Muscle of leg (tissue), 11 donors: ENCODE measurements around the gene LARP1. TPM values are rescaled to one million over a fixed set of nuclear protein-coding genes. Genes with fewer than 3 reads are reported as not detected.
A peak's percentile ranks its signal among the peaks of the same experiment; 100 is the strongest.

ENCODE experiments used
- DNase-seq: peaks from one replicate; pipeline ENCODE4 v3.0.0; 2013
- H3K27ac ChIP-seq: one replicate; pipeline ENCODE4 v1.5.1; 2013; ENCODE audit warnings: mild to moderate bottlenecking, low read length, control low read depth
- H3K27me3 ChIP-seq: one replicate; pipeline ENCODE4 v1.6.1; 2013; ENCODE audit warnings: low read length; ENCODE audit not compliant: control insufficient read depth, insufficient read depth
- H3K36me3 ChIP-seq: one replicate; pipeline ENCODE4 v1.6.1; 2013; ENCODE audit warnings: low read length; ENCODE audit not compliant: control insufficient read depth, insufficient read depth
- H3K4me1 ChIP-seq: one replicate; pipeline ENCODE4 v1.6.1; 2013; ENCODE audit warnings: low read length; ENCODE audit not compliant: control insufficient read depth, insufficient read depth
- H3K4me3 ChIP-seq: one replicate; pipeline ENCODE4 v1.5.1; 2013; ENCODE audit warnings: low read length, control low read depth
- H3K9me3 ChIP-seq: replicated peaks from 2 replicates; pipeline ENCODE4 v1.6.1; 2013; ENCODE audit warnings: low read depth, low read length; ENCODE audit not compliant: control insufficient read depth
- WGBS: methylation state at CpG from one replicate; pipeline ENCODE4 v1.1.5; 2013; ENCODE audit warnings: missing lambda C conversion rate; ENCODE audit not compliant: insufficient coverage; 5-methylcytosine and 5-hydroxymethylcytosine counted together
- polyA plus RNA-seq, 8 donors: library from polyadenylated mRNA; unstranded; fragments of 120-200 nt; gene quantifications; one replicate each; pipeline versions ENCODE4 v1.2.1 to v1.2.3, GENCODE V29; 2013; ENCODE audit warnings: inconsistent platforms in 1 of 8, low replicate concordance in 1 of 8; ENCODE audit not compliant: insufficient read length in 8 of 8, insufficient read depth in 1 of 8
- total RNA-seq: library from RNA; stranded (reverse); fragments of 120-200 nt; gene quantifications from one replicate; pipeline ENCODE4 v1.2.4, GENCODE V29; 2013

The LARP1 gene
- total and polyA plus RNA-seq, 9 donors, result 35.6 to 114 (median 85.0) TPM

DNA sequence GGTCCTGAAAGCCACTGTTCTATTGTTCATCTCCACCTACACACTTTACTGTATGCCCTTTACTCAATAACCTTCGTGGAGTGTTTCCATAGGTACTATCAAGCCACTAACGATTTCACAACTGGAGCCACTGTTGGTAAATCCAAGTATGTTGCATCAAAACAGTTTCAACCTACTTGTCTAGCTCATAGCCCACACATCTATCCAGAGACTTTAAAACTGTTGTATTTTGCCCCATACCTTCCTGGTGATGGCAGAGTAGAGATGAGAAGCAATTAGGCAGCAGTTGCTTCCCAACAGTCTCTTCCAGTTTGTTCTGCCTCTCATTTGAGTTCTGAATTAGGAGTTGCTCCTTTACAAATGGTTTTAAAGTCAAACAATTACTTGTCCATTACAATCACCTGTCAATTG is 94.6 kb downstream of the LARP1 start:
- peak overlapping the region; percentile 58 for H3K4me3 ChIP-seq
- H3K27ac ChIP-seq, result peak overlapping the region; percentile 87
- peaks cover 2% of the 10 kb centered on the region for H3K36me3 ChIP-seq
- peaks cover 10% of the 10 kb centered on the region for H3K4me1 ChIP-seq
- 46% methylated on average over 2 of the region's 2 CpGs for WGBS
- H3K9me3 ChIP-seq, result no peaks in the 10 kb centered on the region
- no peaks in the 10 kb centered on the region for H3K27me3 ChIP-seq
- no peak for DNase-seq

DNA sequence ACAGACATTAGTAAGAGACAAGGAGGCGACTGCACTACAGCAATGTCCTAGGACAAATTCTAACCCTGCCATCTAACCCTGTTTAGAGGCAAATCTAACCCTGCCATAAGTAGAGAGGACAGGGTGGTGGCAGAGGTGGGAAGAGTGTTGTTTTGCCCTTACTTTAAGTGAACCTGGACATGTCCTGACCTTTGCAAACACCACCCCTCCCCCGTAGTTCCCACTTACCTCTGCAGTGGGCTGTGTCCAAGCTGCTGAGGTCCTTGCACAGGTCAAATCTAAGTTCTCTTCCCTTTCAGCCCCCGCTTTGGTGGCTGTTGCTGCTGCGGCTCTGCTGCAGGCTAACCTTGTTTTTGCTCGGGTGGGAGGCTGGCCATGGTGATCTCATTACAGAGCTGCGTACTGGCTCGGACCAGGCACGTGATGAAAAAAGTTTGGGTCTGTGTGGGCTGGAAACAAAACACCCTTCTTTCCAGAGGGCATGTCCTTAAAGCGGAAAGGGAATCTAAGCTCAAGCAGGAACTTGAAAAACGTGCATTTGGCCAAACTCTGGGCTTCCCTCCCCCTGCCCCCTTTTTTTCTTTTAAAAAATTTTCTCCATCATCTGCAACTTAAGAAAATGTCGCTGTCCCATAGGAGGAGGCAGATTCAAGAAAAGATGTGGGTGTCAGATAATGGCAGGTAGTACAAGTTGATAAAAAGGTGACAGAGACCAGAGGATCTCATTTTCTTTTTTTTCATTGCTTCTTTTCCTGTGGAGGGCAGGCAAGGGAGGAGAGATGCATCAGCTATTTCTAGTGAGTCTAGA is 95.3 kb downstream of the LARP1 start, which contains the start of gene FAXDC2:
FAXDC2 (minus strand) TSS at position 349 of the 808 bp plus-strand sequence. CDS start 12,425 bp downstream, outside the sequence.
- peaks cover 2% of the 10 kb centered on the region for H3K36me3 ChIP-seq
- H3K27ac ChIP-seq, result peak within 1 kb of the TSS; percentile 87
- peaks cover 10% of the 10 kb centered on the region for H3K4me1 ChIP-seq
- H3K27me3 ChIP-seq, result no peaks in the 10 kb centered on the region
- peak within 1 kb of the TSS; percentile 58 for H3K4me3 ChIP-seq
- DNase-seq, result peak; percentile 98
- 10% methylated on average over 2 of the region's 11 CpGs for WGBS
- no peaks in the 10 kb centered on the region for H3K9me3 ChIP-seq

DNA sequence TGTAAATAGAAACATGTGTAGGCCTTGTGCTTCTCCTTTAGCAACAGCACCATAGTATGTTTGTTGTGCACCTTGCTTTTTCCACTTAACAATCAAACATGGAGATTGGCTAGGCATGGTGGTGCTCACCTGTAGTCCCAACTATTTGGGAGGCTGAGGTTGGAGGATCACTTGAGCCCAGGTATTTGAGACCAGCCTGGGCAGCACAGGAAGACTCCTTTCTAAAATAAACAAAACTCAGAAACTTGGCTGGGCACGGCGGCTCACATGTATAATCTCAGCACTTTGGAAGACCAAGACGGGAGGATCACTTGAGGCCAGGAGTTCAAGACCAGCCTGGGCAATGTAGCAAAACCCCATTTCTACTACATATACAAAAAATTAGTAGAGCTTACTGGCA is 96.2 kb downstream of the LARP1 start:
- WGBS, result 92% methylated on average over 2 of the region's 3 CpGs
- Histone ChIP-seq H3K4me1 (peaks cover 10% of the 10 kb centered on the region), H3K4me3 (no peak overlapping the region), H3K27ac (peak overlapping the region; percentile 87), H3K9me3 (no peaks in the 10 kb centered on the region), H3K36me3 (peaks cover 2% of the 10 kb centered on the region), H3K27me3 (no peaks in the 10 kb centered on the region)
- no peak for DNase-seq

DNA sequence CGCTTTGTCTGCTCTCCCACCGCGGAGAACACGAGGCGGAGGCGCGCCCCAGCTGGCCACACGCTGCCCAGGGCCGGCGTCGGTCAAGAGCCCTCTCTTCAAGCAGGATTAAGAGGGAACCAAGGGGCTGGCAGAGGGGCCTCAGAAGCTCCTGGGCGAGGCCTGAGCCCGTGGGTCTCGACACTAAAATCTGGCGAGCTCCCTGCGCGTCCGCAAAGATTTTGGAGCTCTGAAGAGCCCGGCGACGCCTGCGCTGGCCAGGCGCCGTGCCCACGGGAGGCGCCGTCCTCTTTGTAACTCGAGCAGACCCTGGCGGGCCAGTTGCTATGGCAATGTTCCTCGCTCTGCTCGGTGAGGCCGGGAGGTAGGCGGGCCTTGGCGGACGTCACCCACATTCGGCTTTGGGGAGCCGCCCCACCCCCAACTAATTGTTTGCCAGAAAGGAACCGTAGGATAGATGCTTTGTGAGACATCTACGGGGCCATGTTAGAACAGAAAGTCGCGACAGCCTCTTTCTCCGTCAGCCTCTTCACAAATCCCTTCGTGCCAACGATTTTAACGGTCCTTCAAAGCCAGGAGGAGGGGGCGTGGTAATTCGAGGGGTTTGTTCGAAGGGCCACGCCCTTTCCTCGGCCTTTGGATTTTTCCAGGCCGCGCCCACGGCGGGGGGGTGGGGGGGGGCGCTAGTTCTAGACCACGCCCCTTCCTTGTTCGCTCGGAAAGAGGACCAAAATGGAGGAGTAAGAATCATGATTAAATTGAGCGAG is 102.5 kb downstream of the LARP1 start:
- Histone ChIP-seq H3K4me1 (peaks cover 22% of the 10 kb centered on the region), H3K9me3 (no peaks in the 10 kb centered on the region), H3K36me3 (no peaks in the 10 kb centered on the region), H3K27ac (peak overlapping the region; percentile 100), H3K4me3 (peak overlapping the region; percentile 69), H3K27me3 (no peaks in the 10 kb centered on the region)
- peak; percentile 99 for DNase-seq
- 0% methylated on average over 31 of the region's 59 CpGs for WGBS

DNA sequence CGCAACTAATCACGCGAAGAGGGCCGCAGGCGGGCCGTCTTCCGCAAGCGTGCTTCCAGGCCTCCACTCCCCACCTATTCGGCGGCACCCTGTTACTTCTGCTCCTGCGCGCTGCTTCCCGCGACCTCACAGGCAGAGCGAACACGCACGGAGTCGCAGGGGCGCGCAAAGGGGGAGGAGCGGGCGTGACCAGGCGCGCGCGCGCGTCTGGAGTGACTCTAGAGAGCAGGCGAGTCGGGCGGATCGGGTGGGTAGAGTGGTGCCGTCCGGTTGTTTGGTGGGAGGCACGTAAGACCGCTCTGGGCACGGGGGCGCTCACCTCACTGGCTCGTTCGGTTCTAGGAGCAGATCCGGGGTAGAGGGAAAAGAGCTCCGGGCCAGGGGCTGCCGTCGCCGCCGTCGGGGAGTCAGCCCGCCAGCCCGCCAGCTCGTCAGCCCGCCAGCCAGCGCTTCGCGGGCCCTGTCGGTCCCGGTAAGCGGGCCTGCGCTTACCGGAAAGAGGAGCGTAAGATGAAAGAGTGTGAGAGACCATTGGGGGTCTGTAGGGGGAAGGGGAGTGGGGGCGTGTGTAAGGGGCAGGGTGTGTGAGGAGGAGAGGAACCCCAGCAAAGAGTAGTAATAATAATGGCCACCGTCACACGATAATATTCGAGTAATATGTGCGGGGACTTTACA is 103.3 kb downstream of the LARP1 start, which contains the start of gene CNOT8:
CNOT8 (plus strand) TSS at position 331 of the 675 bp plus-strand sequence. CDS start 4,652 bp downstream, outside the sequence.
- Histone ChIP-seq H3K4me3 (peak within 1 kb of the TSS; percentile 69), H3K36me3 (peaks cover 4% of the 10 kb centered on the region), H3K9me3 (no peaks in the 10 kb centered on the region), H3K4me1 (peaks cover 22% of the 10 kb centered on the region), H3K27ac (peak within 1 kb of the TSS; percentile 100), H3K27me3 (no peaks in the 10 kb centered on the region)
- under 1% methylated on average over 48 of the region's 65 CpGs for WGBS
- DNase-seq, result peak; percentile 99

DNA sequence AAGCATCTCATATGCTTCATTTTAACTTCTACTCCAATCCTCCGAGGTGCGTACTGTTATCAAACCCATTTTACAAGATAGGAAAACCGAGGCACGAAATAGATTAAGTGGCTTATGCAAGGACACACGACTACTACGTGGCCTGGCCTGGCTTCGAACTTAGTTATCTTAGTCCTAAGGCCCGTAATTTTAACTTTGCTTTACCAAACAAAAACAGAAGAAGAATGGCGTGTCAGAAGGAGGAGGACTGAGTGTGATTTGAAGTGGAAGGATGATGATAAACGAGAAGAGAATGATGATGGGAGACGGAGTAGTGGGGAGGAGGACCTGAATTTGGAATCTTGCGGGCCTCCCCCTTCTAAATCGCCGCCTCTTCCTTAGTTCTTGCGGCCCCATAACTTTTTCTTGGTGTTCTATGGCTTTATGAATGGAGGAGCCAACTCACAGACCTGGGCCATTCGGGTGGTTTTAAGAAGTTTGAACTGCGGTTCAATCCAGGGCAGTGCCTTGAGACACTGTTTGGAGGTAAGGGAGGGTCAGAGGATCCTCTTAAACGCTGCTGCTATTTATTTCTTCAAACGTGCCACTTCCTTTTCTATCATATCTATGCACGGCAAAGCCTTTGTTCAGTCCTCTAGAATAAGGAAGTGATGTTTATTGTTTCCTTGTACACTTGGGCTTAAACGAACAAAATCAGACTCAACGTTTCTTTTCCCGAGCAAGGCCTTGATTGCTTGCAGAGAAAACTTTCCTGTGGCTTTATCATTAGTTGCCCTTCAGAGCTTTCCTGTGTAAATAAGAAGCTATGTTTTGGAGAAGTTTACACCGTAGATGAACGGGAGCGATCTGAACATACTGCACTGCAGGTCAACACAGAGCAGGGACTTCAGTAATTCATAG is 104.0 kb downstream of the LARP1 start:
- peak; percentile 43 for DNase-seq
- no peaks in the 10 kb centered on the region for H3K9me3 ChIP-seq
- H3K27ac ChIP-seq, result peak overlapping the region; percentile 100
- no peaks in the 10 kb centered on the region for H3K27me3 ChIP-seq
- peak overlapping the region; percentile 69 for H3K4me3 ChIP-seq
- 4% methylated on average over 9 of the region's 26 CpGs for WGBS
- peaks cover 22% of the 10 kb centered on the region for H3K4me1 ChIP-seq
- peaks cover 6% of the 10 kb centered on the region for H3K36me3 ChIP-seq

DNA sequence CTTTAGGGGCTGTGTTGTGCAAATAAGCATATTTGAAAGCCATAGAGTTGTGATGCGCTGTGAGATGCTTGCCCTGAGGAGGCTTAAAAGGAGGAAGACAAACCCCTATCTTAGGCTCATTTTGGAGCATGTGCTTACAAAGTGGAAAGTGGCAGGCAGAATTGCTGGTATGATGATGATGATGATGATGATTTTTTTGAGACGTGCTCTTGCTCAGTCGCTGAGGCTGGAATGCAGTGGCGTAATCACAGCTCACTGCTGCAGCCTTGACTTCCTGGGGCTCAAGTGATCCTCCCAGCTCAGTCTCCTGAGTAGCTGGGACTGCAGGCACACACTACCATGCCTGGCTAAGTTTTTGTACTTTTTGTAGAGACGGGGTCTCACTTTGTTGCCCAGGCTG is 104.9 kb downstream of the LARP1 start:
- Histone ChIP-seq H3K4me1 (peaks cover 22% of the 10 kb centered on the region), H3K27ac (peak overlapping the region; percentile 100)

DNA sequence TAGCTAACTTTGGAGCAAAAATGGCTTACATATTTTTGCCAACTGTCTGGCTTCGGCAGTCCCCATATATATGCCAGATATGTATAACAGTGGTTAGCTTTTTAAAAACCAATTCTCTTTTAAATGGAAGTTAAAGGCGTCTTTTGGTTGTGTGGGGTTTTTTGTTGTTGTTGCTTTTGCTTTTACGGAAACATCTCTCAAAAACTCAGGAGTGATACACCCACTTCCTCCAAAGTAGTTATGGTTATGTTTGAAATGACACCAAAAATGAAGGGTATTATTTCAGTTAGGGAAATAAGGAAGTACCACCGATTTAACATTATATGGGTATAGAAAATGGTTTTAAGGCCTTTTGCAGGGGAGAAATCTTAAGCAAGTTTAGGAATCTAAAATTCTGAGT is 105.6 kb downstream of the LARP1 start:
- Histone ChIP-seq H3K27me3 (no peaks in the 10 kb centered on the region), H3K4me1 (peaks cover 22% of the 10 kb centered on the region), H3K4me3 (no peak overlapping the region), H3K36me3 (peaks cover 14% of the 10 kb centered on the region), H3K27ac (no peak overlapping the region), H3K9me3 (no peaks in the 10 kb centered on the region)
- WGBS, result no CpG with 5 or more reads among the region's 4 CpGs
- no peak for DNase-seq

More for the DNA sequence above, 104.9 kb downstream of the LARP1 start:
- peaks cover 12% of the 10 kb centered on the region for H3K36me3 ChIP-seq
- 35% methylated on average over 4 of the region's 5 CpGs for WGBS
- peak overlapping the region; percentile 69 for H3K4me3 ChIP-seq
- no peaks in the 10 kb centered on the region for H3K9me3 ChIP-seq
- DNase-seq, result no peak
- no peaks in the 10 kb centered on the region for H3K27me3 ChIP-seq

DNA sequence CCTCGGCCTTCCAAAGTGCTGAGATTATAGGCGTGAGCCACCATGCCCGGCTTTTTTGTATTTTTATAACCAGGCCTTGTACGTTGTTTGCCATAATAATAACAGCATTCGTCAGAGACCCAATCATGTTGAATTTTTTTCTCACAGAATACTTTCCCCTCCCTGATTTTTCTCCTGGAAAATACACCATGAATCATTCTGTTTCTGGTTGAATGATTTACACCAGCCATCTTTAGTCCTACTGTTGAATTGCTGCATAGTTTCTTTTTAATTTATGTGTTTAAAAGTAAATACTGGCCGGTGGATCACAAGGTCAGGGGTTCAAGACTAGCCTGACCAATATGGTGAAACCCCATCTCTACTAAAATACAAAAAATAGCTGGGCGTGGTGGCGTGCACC is 106.8 kb downstream of the LARP1 start:
- WGBS, result 84% methylated on average over 5 of the region's 8 CpGs
- H3K36me3 ChIP-seq, result peaks cover 17% of the 10 kb centered on the region

More for the DNA sequence above, 106.8 kb downstream of the LARP1 start:
- Histone ChIP-seq H3K27me3 (no peaks in the 10 kb centered on the region), H3K27ac (no peak overlapping the region), H3K4me3 (no peak overlapping the region), H3K9me3 (no peaks in the 10 kb centered on the region), H3K4me1 (peaks cover 17% of the 10 kb centered on the region)
- no peak for DNase-seq
